IMR-90 (cell line): Measurements from ENCODE around the gene ZNF692. TPM values are rescaled to one million over a fixed set of nuclear protein-coding genes. Genes with fewer than 3 reads are reported as not detected.

ENCODE experiments used
- ATAC-seq: fragments of 200-7000 bp; cut with Tn5 transposase; 2 replicates; pipeline ENCODE4 v1.9.1; 2020; ENCODE audit warnings: low read depth, mild to moderate bottlenecking, moderate library complexity
- BruUV-seq: library from RNA; stranded (reverse); fragments of 400-500 nt; replicated peaks from 2 replicates; lab custom pipeline; 2021; lab: Mats Ljungman, UMichigan
- CTCF ChIA-PET: fragments of 300-600 bp; formaldehyde crosslinking; extraction: SDS; loops from one replicate; lab custom pipeline; 2021; ENCODE audit warnings: antibody characterized with exemption; lab: Yijun Ruan, JAX
- POLR2A ChIA-PET: fragments of 300-600 bp; sonication (Branson Sonifier 250); formaldehyde crosslinking; loops from one replicate; lab custom pipeline; 2022; ENCODE audit warnings: antibody characterized with exemption; ENCODE audit not compliant: unreplicated experiment; lab: Charles Lee
- DNase-seq: peaks from one replicate; pipeline ENCODE4 v3.0.0; 2013
- H2AFZ ChIP-seq: replicated peaks from 2 replicates; pipeline ENCODE3; 2013; ENCODE audit warnings: low read length, mild to moderate bottlenecking; ENCODE audit not compliant: poor library complexity
- H2AK5ac ChIP-seq: 2 replicates; pipeline ENCODE4 v1.6.1; 2013; ENCODE audit warnings: low read depth, low read length, inconsistent platforms
- H2AK9ac ChIP-seq: replicated peaks from 2 replicates; pipeline ENCODE3; 2013; ENCODE audit warnings: mild to moderate bottlenecking, low read depth, low read length, moderate library complexity; ENCODE audit not compliant: poor library complexity
- H2BK120ac ChIP-seq: 2 replicates; pipeline ENCODE4 v1.6.1; 2013; ENCODE audit warnings: low read depth, low read length, inconsistent platforms
- H2BK15ac ChIP-seq: 3 replicates; pipeline ENCODE4 v1.6.1; 2013; ENCODE audit warnings: low read depth, low read length, inconsistent platforms
- H2BK20ac ChIP-seq: 2 replicates; pipeline ENCODE4 v1.6.1; 2013; ENCODE audit warnings: low read depth, mild to moderate bottlenecking, inconsistent platforms, low read length, moderate library complexity
- H2BK5ac ChIP-seq: 2 replicates; pipeline ENCODE4 v1.6.1; 2013; ENCODE audit warnings: mild to moderate bottlenecking, low read depth, low read length, inconsistent platforms; ENCODE audit not compliant: poor library complexity, severe bottlenecking
- H3K14ac ChIP-seq: replicated peaks from 2 replicates; pipeline ENCODE4 v1.6.1; 2013; ENCODE audit warnings: low read depth, low read length, inconsistent platforms
- H3K18ac ChIP-seq: 2 replicates; pipeline ENCODE4 v1.6.1; 2013; ENCODE audit warnings: low read depth, low read length, control low read depth
- H3K23ac ChIP-seq: 2 replicates; pipeline ENCODE4 v1.6.1; 2013; ENCODE audit warnings: low read depth, low read length, inconsistent platforms
- H3K27ac ChIP-seq: 2 replicates; pipeline ENCODE4 v1.5.1; 2013; ENCODE audit warnings: mild to moderate bottlenecking, control low read depth, low read length; ENCODE audit not compliant: insufficient read depth
- H3K27me3 ChIP-seq: 2 replicates; pipeline ENCODE4 v1.6.1; 2013; ENCODE audit warnings: low read length; ENCODE audit not compliant: control insufficient read depth, insufficient read depth
- H3K36me3 ChIP-seq: 2 replicates; pipeline ENCODE4 v1.6.1; 2013; ENCODE audit warnings: low read length, mixed read lengths; ENCODE audit not compliant: control insufficient read depth, insufficient read depth
- H3K4ac ChIP-seq: 2 replicates; pipeline ENCODE4 v1.6.1; 2013; ENCODE audit warnings: low read depth, low read length, inconsistent platforms
- H3K4me1 ChIP-seq: 2 replicates; pipeline ENCODE4 v1.6.1; 2013; ENCODE audit warnings: low read length, mixed read lengths; ENCODE audit not compliant: control insufficient read depth, insufficient read depth
- H3K4me2 ChIP-seq: 2 replicates; pipeline ENCODE4 v1.6.1; 2013; ENCODE audit warnings: low read depth, mild to moderate bottlenecking, control low read depth, low read length, moderate library complexity
- H3K4me3 ChIP-seq: 2 replicates; pipeline ENCODE4 v1.5.1; 2013; ENCODE audit warnings: low read depth, mild to moderate bottlenecking, control low read depth, low read length, moderate library complexity; ENCODE audit not compliant: insufficient read depth
- H3K56ac ChIP-seq: 2 replicates; pipeline ENCODE4 v1.6.1; 2013; ENCODE audit warnings: low read length, inconsistent platforms; ENCODE audit not compliant: insufficient read depth; ENCODE audit errors: extremely low read depth
- H3K79me1 ChIP-seq, 2 experiments: 2 replicates each; pipeline ENCODE4 v1.6.1; 2013; ENCODE audit warnings: low read length in 2 of 2, inconsistent platforms in 1 of 2, low read depth in 1 of 2
- H3K9ac ChIP-seq: 2 replicates; pipeline ENCODE4 v1.6.1; 2013; ENCODE audit warnings: low read depth, low read length, control low read depth
- H3K9me1 ChIP-seq: 2 replicates; pipeline ENCODE4 v1.6.1; 2013; ENCODE audit warnings: low read length, inconsistent platforms; ENCODE audit not compliant: insufficient read depth
- H3K9me3 ChIP-seq: 2 replicates; pipeline ENCODE4 v1.6.1; 2013; ENCODE audit warnings: low read length; ENCODE audit not compliant: control insufficient read depth, insufficient read depth
- H4K20me1 ChIP-seq: 2 replicates; pipeline ENCODE4 v1.6.1; 2013; ENCODE audit warnings: low read length, inconsistent platforms; ENCODE audit not compliant: insufficient read depth
- H4K5ac ChIP-seq: 2 replicates; pipeline ENCODE4 v1.6.1; 2013; ENCODE audit warnings: mild to moderate bottlenecking, low read depth, low read length, control low read depth
- H4K8ac ChIP-seq, 2 experiments: 2 replicates each; pipeline ENCODE4 v1.6.1; 2013; ENCODE audit warnings: low read depth in 2 of 2, low read length in 2 of 2, control low read depth in 1 of 2, inconsistent platforms in 1 of 2
- H4K91ac ChIP-seq: 2 replicates; pipeline ENCODE4 v1.6.1; 2013; ENCODE audit warnings: low read depth, low read length, inconsistent platforms; ENCODE audit not compliant: insufficient read depth
- BHLHE40 ChIP-seq: fragments of 150-350 bp; IDR thresholded peaks from 2 replicates; pipeline ENCODE4 v1.6.1; 2016; ENCODE audit warnings: mild to moderate bottlenecking, low read depth, low read length
- CEBPB ChIP-seq: IDR thresholded peaks from 2 replicates; pipeline ENCODE4 v1.6.1; 2012; ENCODE audit warnings: low read depth, low read length, improper control_type of control experiment
- CHD1 ChIP-seq: IDR thresholded peaks from 2 replicates; pipeline ENCODE4 v1.6.1; 2012; ENCODE audit warnings: low read depth, low read length, improper control_type of control experiment
- CTCF ChIP-seq: conservative IDR thresholded peaks from 2 replicates; pipeline ENCODE4 v1.5.1; 2012; ENCODE audit warnings: mild to moderate bottlenecking, low read depth, low read length, improper control_type of control experiment
- ELK1 ChIP-seq: fragments of 150-350 bp; IDR thresholded peaks from 2 replicates; pipeline ENCODE4 v1.6.1; 2016; ENCODE audit warnings: low read depth, mild to moderate bottlenecking, low read length, moderate library complexity, borderline replicate concordance
- FOS ChIP-seq: fragments of 150-350 bp; IDR thresholded peaks from 2 replicates; pipeline ENCODE4 v1.6.1; 2016; ENCODE audit warnings: low read depth, low read length
- MAFK ChIP-seq: IDR thresholded peaks from 2 replicates; pipeline ENCODE4 v1.6.1; 2012; ENCODE audit warnings: low read depth, low read length, improper control_type of control experiment
- MAZ ChIP-seq: IDR thresholded peaks from 2 replicates; pipeline ENCODE4 v1.6.1; 2012; ENCODE audit warnings: low read depth, mild to moderate bottlenecking, low read length, improper control_type of control experiment, moderate library complexity, borderline replicate concordance
- MXI1 ChIP-seq: IDR thresholded peaks from 2 replicates; pipeline ENCODE4 v1.6.1; 2012; ENCODE audit warnings: low read depth, mild to moderate bottlenecking, low read length, moderate library complexity, borderline replicate concordance
- NFE2L2 ChIP-seq: fragments of 150-350 bp; IDR thresholded peaks from 2 replicates; pipeline ENCODE4 v1.6.1; 2016; ENCODE audit warnings: low read depth, mild to moderate bottlenecking, low read length
- POLR2A ChIP-seq: IDR thresholded peaks from 2 replicates; pipeline ENCODE4 v1.6.1; 2012; ENCODE audit warnings: mild to moderate bottlenecking, low read depth, low read length
- RAD21 ChIP-seq: IDR thresholded peaks from 2 replicates; pipeline ENCODE4 v1.6.1; 2012; ENCODE audit warnings: low read length, improper control_type of control experiment
- RCOR1 ChIP-seq: IDR thresholded peaks from 2 replicates; pipeline ENCODE4 v1.6.1; 2012; ENCODE audit warnings: mild to moderate bottlenecking, low read length, improper control_type of control experiment; ENCODE audit not compliant: insufficient replicate concordance
- RFX5 ChIP-seq: IDR thresholded peaks from 2 replicates; pipeline ENCODE4 v1.8.0; 2012; ENCODE audit warnings: low read depth, mild to moderate bottlenecking, low read length, moderate library complexity
- SMC3 ChIP-seq: fragments of 150-350 bp; IDR thresholded peaks from 2 replicates; pipeline ENCODE4 v1.6.1; 2016; ENCODE audit warnings: low read depth, mild to moderate bottlenecking, antibody characterized with exemption, low read length, moderate library complexity
- USF2 ChIP-seq: fragments of 150-350 bp; IDR thresholded peaks from 2 replicates; pipeline ENCODE4 v1.6.1; 2017; ENCODE audit warnings: mild to moderate bottlenecking, antibody characterized with exemption, low read length, low read depth
- WGBS, 2 experiments: methylation state at CpG; one replicate each; pipeline versions ENCODE4 v1.1.5 to v1.1.7; 2013; ENCODE audit warnings: missing lambda C conversion rate in 2 of 2; ENCODE audit not compliant: insufficient read length in 1 of 2; ENCODE audit errors: extremely low coverage in 2 of 2; 5-methylcytosine and 5-hydroxymethylcytosine counted together
- dilution Hi-C: fragments of 300-500 bp; cut with HindIII; formaldehyde crosslinking; loops from one replicate; pipeline ENCODE4 v1.14.3; 2018; ENCODE audit warnings: low sequenced_read_pairs; ENCODE audit not compliant: unreplicated experiment
- in situ Hi-C: fragments of 300-500 bp; cut with MboI; formaldehyde crosslinking; loops from 3 replicates; pipeline ENCODE4 v1.14.3; 2019; ENCODE audit warnings: low sequenced_read_pairs, inconsistent platforms, mixed read lengths
- intact Hi-C: fragments of 100-400 bp; cut with micrococcal nuclease; formaldehyde crosslinking; loops from 2 replicates; pipeline ENCODE4 v1.10.0; 2022
- polyA plus RNA-seq, 3 experiments: library from polyadenylated mRNA; depleted of rRNA; stranded (reverse); fragments of >200 nt; gene quantifications; 2 replicates each; pipeline ENCODE4 v1.2.3, GENCODE V29; 2012; ENCODE audit warnings: low replicate concordance in 1 of 3
- total RNA-seq: library from RNA; depleted of rRNA; stranded (reverse); fragments of >200 nt; gene quantifications from 2 replicates; pipeline ENCODE4 v1.2.3, GENCODE V29; 2012

ZNF692 gene
- total and polyA plus RNA-seq, 2 of the 4 experiments (the other 2 are of a cell fraction), result 7.3 to 50.4 TPM

GRCh38 chr1:248862695-248862997 is 3.8 kb upstream of the ZNF692 start:
- peak overlapping the region; percentile 23; the same call in 1 of the 2 replicates for H3K9ac ChIP-seq
- WGBS, 2 experiments, result 20% methylated on average over 1 of the region's 4 CpGs; no CpG with 5 or more reads in 1 of the 2 experiments

More at GRCh38 chr1:248862695-248862997, 3.8 kb upstream of the ZNF692 start:
- Histone ChIP-seq H4K91ac (peak overlapping the region; percentile 48), H2BK5ac (no peak overlapping the region), H3K9me1 (peaks cover 11% of the 10 kb centered on the region; the same call in 1 of the 2 replicates), H2AK9ac (peak overlapping the region; percentile 78), H2BK15ac (no peak overlapping the region), H3K4me3 (peak overlapping the region; percentile 62), H2AK5ac (peak overlapping the region; percentile 28; the same call in 1 of the 2 replicates), H4K8ac (peak overlapping the region; percentile 69 to 85; a peak in 3 of 4 replicates), H3K9me3 (no peaks in the 10 kb centered on the region), H3K36me3 (no peaks in the 10 kb centered on the region), H2BK120ac (no peak overlapping the region; the same call in 1 of the 2 replicates), H3K23ac (peak overlapping the region; percentile 69; the same call in 1 of the 2 replicates), H4K5ac (peak overlapping the region; percentile 42; the same call in 1 of the 2 replicates), H3K27ac (no peak overlapping the region; the same call in 1 of the 2 replicates), H3K4me1 (peaks cover 15% of the 10 kb centered on the region), H3K56ac (no peak overlapping the region), H3K4ac (peak overlapping the region; percentile 84), H2AFZ (peak overlapping the region; percentile 99), H3K4me2 (peak overlapping the region; percentile 86), H3K79me1 (peaks cover 10 to 13% of the 10 kb centered on the region in 2 experiments; a peak in 3 of 4 replicates), H3K18ac (no peak overlapping the region), H4K20me1 (no peaks in the 10 kb centered on the region), H3K14ac (peak overlapping the region; percentile 81; the same call in 1 of the 2 replicates), H3K27me3 (no peaks in the 10 kb centered on the region), H2BK20ac (peak overlapping the region; percentile 25; the same call in 1 of the 2 replicates)
- no TSS peak for BruUV-seq
- no peak for ATAC-seq
- TF ChIP-seq RAD21 (no peak), FOS (no peak), MAZ (no peak), CTCF (no peak), USF2 (no peak), CHD1 (no peak), POLR2A (no peak), CEBPB (no peak), RCOR1 (no peak), MAFK (no peak), ELK1 (no peak), RFX5 (no peak), NFE2L2 (no peak), MXI1 (no peak), SMC3 (no peak), BHLHE40 (no peak)
- intact Hi-C loops (no loop called here), dilution Hi-C loops (no loop called here), in situ Hi-C loops (no loop called here)
- DNase-seq, result no peak
- CTCF ChIA-PET, result no interaction called here
- POLR2A ChIA-PET, result no interaction called here
